HepG2 (cell line): Measurements from ENCODE around the gene CDCP1. TPM values are rescaled to one million over a fixed set of nuclear protein-coding genes. Genes with fewer than 3 reads are reported as not detected.

Experiments used
- ATAC-seq: fragments of 200-7000 bp; cut with Tn5 transposase; 3 replicates; pipeline ENCODE4 v1.9.1; 2020; ENCODE audit warnings: mild to moderate bottlenecking, moderate library complexity
- BruUV-seq: library from RNA; stranded (reverse); fragments of 400-500 nt; replicated peaks from 2 replicates; lab custom pipeline; 2021; lab: Mats Ljungman, UMichigan
- CTCF ChIA-PET: fragments of 300-600 bp; formaldehyde crosslinking; extraction: SDS; loops from one replicate; lab custom pipeline; 2021; ENCODE audit warnings: low total read pairs, inconsistent platforms, low intra/inter-chr PET ratio; lab: Yijun Ruan, JAX
- POLR2A ChIA-PET: fragments of 350-600 bp; sonication (Branson Sonifier 250); formaldehyde crosslinking; loops from one replicate; lab custom pipeline; 2020; ENCODE audit warnings: antibody characterized with exemption, inconsistent platforms; lab: Yijun Ruan, JAX
- DNase-seq: peaks from one replicate; pipeline ENCODE4 v3.0.0-alpha.2; 2015; ENCODE audit warnings: low spot score
- FAIRE-seq: peaks from 3 replicates; lab custom pipeline; 2011; peaks lifted over from hg19 to GRCh38; lab: Jason Lieb, UNC
- H2AFZ ChIP-seq: one replicate; pipeline ENCODE4 v1.6.1; 2011; ENCODE audit warnings: low read length, inconsistent platforms
- H3K27ac ChIP-seq: fragments of 300-600 bp; 3 replicates; pipeline ENCODE4 v1.8.0; 2011; ENCODE audit warnings: mixed run types, mild to moderate bottlenecking, mixed read lengths, low read length, inconsistent platforms; ENCODE audit not compliant: insufficient read depth; ENCODE audit errors: extremely low read length
- H3K27me3 ChIP-seq, 2 experiments: fragments of 200-600 bp in 1 of 2; 2 replicates in 1 of 2; 3 replicates in 1 of 2; pipeline versions ENCODE4 v1.6.0 to v1.8.0; 2011; ENCODE audit warnings: low read length in 2 of 2, mild to moderate bottlenecking in 2 of 2, moderate library complexity in 2 of 2, inconsistent platforms in 1 of 2; ENCODE audit not compliant: insufficient read depth in 2 of 2, control insufficient read depth in 1 of 2
- H3K36me3 ChIP-seq, 2 experiments: fragments of 200-600 bp in 1 of 2; replicated peaks in 1 of 2; 2 replicates in 1 of 2; 3 replicates in 1 of 2; pipeline versions ENCODE4 v1.5.1 to v1.8.0; 2011; ENCODE audit warnings: low read length in 2 of 2, inconsistent platforms in 1 of 2; ENCODE audit not compliant: insufficient read depth in 2 of 2, control insufficient read depth in 1 of 2
- H3K4me1 ChIP-seq: 2 replicates; pipeline ENCODE4 v1.5.1; 2012; ENCODE audit warnings: low read length, inconsistent platforms; ENCODE audit not compliant: insufficient read depth
- H3K4me2 ChIP-seq: 2 replicates; pipeline ENCODE4 v1.6.0; 2011; ENCODE audit warnings: low read depth, low read length, inconsistent platforms
- H3K4me3 ChIP-seq, 3 experiments: fragments of 200-600 bp in 1 of 3; sonication (generic), shearing (Covaris generic) in 1 of 3; replicated peaks in 1 of 3; 2 replicates each; pipeline ENCODE4 v1.5.1; 2011 to 2016; ENCODE audit warnings: low read length in 3 of 3, inconsistent platforms in 2 of 3, low read depth in 2 of 3, mild to moderate bottlenecking in 2 of 3, control low read depth in 1 of 3, mixed read lengths in 1 of 3; ENCODE audit not compliant: insufficient read depth in 1 of 3
- H3K79me2 ChIP-seq: one replicate; pipeline ENCODE4 v1.6.1; 2011; ENCODE audit warnings: low read length, inconsistent platforms; ENCODE audit not compliant: insufficient read depth
- H3K9ac ChIP-seq: 2 replicates; pipeline ENCODE4 v1.6.0; 2011; ENCODE audit warnings: mild to moderate bottlenecking, low read depth, low read length, inconsistent platforms; ENCODE audit not compliant: insufficient read depth
- H3K9me3 ChIP-seq: 2 replicates; pipeline ENCODE4 v1.5.1; 2012; ENCODE audit warnings: mild to moderate bottlenecking, low read length
- H4K20me1 ChIP-seq: 2 replicates; pipeline ENCODE4 v1.6.0; 2011; ENCODE audit warnings: inconsistent platforms, mild to moderate bottlenecking, low read length, moderate library complexity; ENCODE audit not compliant: insufficient read depth
- NR2F1 ChIP-seq, 2 experiments: fragments of 450-650 bp in 1 of 2; formaldehyde crosslinking in 1 of 2; IDR thresholded peaks; 2 replicates each; pipeline versions ENCODE4 v1.5.0 to v1.6.1; 2016 to 2020; ENCODE audit warnings: mild to moderate bottlenecking in 1 of 2, missing compliant biosample characterization in 1 of 2, missing genetic modification reagents in 1 of 2, moderate library complexity in 1 of 2
- NR2F2 ChIP-seq: IDR thresholded peaks from 2 replicates; pipeline ENCODE4 v1.6.1; 2012; ENCODE audit warnings: low read depth, inconsistent platforms, borderline replicate concordance
- NR2F6 ChIP-seq, 2 experiments: IDR thresholded peaks; 2 replicates each; pipeline ENCODE4 v1.6.1; 2016; ENCODE audit warnings: antibody characterized with exemption in 1 of 2, mild to moderate bottlenecking in 1 of 2
- RARA ChIP-seq: IDR thresholded peaks from 2 replicates; pipeline ENCODE4 v1.6.1; 2016; ENCODE audit warnings: missing genetic modification reagents, missing compliant biosample characterization
- RXRB ChIP-seq: IDR thresholded peaks from 2 replicates; pipeline ENCODE4 v1.6.1; 2016; ENCODE audit warnings: borderline replicate concordance, missing genetic modification reagents, missing compliant biosample characterization
- SAFB2 ChIP-seq: sonication (generic); formaldehyde crosslinking; IDR thresholded peaks from 2 replicates; pipeline ENCODE4 v1.5.1; 2020; ENCODE audit warnings: missing genetic modification reagents, low read depth, mild to moderate bottlenecking, borderline replicate concordance
- ZMYM3 ChIP-seq: sonication (generic); formaldehyde crosslinking; IDR thresholded peaks from 2 replicates; pipeline ENCODE4 v1.5.1; 2020; ENCODE audit warnings: mild to moderate bottlenecking, missing genetic modification reagents
- ZNF75D ChIP-seq: sonication (generic); formaldehyde crosslinking; IDR thresholded peaks from 2 replicates; pipeline ENCODE4 v1.8.1; 2023; ENCODE audit warnings: missing genetic modification reagents, mild to moderate bottlenecking, borderline replicate concordance
- WGBS: methylation state at CpG from one replicate; pipeline ENCODE4 v1.1.6; 2017; ENCODE audit warnings: low lambda C conversion rate; 5-methylcytosine and 5-hydroxymethylcytosine counted together
- in situ Hi-C: cut with HindIII; loops from 2 replicates; pipeline ENCODE4 v1.10.0; 2017; ENCODE audit warnings: low pct_unique_long_range_greater_than_20kb; ENCODE audit not compliant: extremely low pct_ligation_motif_present
- intact Hi-C: fragments of 100-400 bp; cut with micrococcal nuclease; formaldehyde crosslinking; loops from one replicate; pipeline ENCODE4 v1.10.0; 2022; ENCODE audit not compliant: unreplicated experiment
- polyA plus RNA-seq, 8 experiments: library from polyadenylated mRNA; depleted of rRNA in 3 of 8; stranded (reverse) in 7 of 8; unstranded in 1 of 8; fragments of >200 nt; fragmentation: Illumina TruSeq in 4 of 8; extraction: Trizol in 4 of 8; gene quantifications; 2 replicates each; pipeline versions ENCODE4 v1.2.1 to v1.2.3, GENCODE V29; 2011 to 2016; ENCODE audit warnings: low read depth in 4 of 8, missing spikeins in 1 of 8, mixed read lengths in 1 of 8; ENCODE audit not compliant: insufficient read depth in 1 of 8
- total RNA-seq, 5 experiments: library from RNA; depleted of rRNA; stranded (reverse); fragments of >200 nt; fragmentation: Illumina TruSeq; extraction: Trizol; gene quantifications; 2 replicates each; pipeline ENCODE4 v1.2.3, GENCODE V29; 2016; ENCODE audit warnings: low read depth in 1 of 5
- TF ChIP-seq, protein P1 (sequence below): sonication (generic); formaldehyde crosslinking; IDR thresholded peaks from 2 replicates; pipeline ENCODE4 v1.5.0; 2020; ENCODE audit warnings: missing genetic modification reagents
- TF ChIP-seq, protein P2 (sequence below): sonication (generic); formaldehyde crosslinking; IDR thresholded peaks from 2 replicates; pipeline ENCODE4 v1.5.1; 2020; ENCODE audit warnings: mild to moderate bottlenecking, missing genetic modification reagents
- TF ChIP-seq, protein P3 (sequence below): sonication (generic); formaldehyde crosslinking; conservative IDR thresholded peaks from 2 replicates; pipeline ENCODE4 v1.4.0; 2020; ENCODE audit warnings: mild to moderate bottlenecking, missing genetic modification reagents, moderate library complexity
- TF ChIP-seq, protein P4 (sequence below): sonication (generic); formaldehyde crosslinking; IDR thresholded peaks from 2 replicates; pipeline ENCODE4 v1.4.0; 2020; ENCODE audit warnings: missing genetic modification reagents, borderline replicate concordance

CDCP1 gene
- total and polyA plus RNA-seq, 2 of the 13 experiments (the other 11 are each of a cell fraction or from before 2014, with no cell fraction given): 0.11 to 0.18 TPM

DNA sequence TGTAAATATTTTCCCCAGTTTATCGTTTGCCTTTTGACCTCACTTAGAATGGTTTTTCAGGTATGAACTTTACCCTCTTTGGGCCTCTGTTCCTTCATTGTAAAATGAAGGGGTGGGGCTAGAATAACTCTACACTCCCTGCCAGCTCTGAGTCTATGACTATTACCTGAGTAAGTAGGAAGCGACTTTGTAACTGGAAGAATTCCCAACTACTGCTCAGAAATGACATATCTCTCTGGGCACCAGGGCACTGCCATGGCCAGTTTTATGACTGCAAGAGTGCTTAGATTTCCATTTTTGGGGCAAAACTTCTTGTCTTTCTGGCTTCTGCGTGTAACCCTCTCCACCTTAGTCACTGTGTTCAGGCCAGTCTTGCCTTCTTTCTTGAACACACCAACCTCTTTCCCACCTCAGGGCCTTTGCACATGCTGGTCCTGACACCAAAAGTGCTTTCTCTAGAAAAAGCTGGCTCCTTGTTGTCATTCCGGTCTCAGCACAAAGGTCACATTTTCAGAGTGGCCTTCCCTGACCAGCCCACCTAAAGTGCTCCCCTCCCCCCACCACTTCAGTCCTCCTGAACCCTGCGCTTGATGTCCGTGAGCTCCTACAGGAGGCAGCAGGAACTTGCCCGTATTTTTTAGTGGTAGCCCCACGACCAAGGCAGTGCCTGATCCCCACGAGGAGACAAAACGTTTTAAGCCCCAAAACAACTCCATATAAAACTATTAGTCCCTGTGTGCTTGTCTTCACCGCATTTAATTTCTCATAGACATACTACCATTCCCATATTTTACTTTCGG is 25.6 kb downstream of the CDCP1 start:
- peak; percentile 58 for DNase-seq
- ATAC-seq: peak; percentile 84
- H3K27ac ChIP-seq: peak overlapping the region; percentile 29
- no peak overlapping the region for H3K9ac ChIP-seq
- in situ Hi-C loops: no loop called here
- H3K4me1 ChIP-seq: peaks cover 36% of the 10 kb centered on the region
- no peaks in the 10 kb centered on the region for H4K20me1 ChIP-seq
- peak overlapping the region; percentile 65 for H3K4me2 ChIP-seq
- H2AFZ ChIP-seq: no peak overlapping the region
- no peaks in the 10 kb centered on the region for H3K27me3 ChIP-seq
- intact Hi-C loops: no loop called here
- WGBS: 20% methylated on average over 10 of the region's 12 CpGs
- H3K36me3 ChIP-seq: no peaks in the 10 kb centered on the region
- no peak for FAIRE-seq
- no peak overlapping the region for H3K4me3 ChIP-seq
- CTCF ChIA-PET: no interaction called here
- POLR2A ChIA-PET: no interaction called here
- H3K79me2 ChIP-seq: no peaks in the 10 kb centered on the region
- H3K9me3 ChIP-seq: no peaks in the 10 kb centered on the region
- no TSS peak for BruUV-seq
- TF ChIP-seq, protein P1, sequence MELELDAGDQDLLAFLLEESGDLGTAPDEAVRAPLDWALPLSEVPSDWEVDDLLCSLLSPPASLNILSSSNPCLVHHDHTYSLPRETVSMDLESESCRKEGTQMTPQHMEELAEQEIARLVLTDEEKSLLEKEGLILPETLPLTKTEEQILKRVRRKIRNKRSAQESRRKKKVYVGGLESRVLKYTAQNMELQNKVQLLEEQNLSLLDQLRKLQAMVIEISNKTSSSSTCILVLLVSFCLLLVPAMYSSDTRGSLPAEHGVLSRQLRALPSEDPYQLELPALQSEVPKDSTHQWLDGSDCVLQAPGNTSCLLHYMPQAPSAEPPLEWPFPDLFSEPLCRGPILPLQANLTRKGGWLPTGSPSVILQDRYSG (CRISPR knock-in tag): no peak
- TF ChIP-seq NR2F1 (CRISPR knock-in tag; IDR thresholded peaks at IDR 0.05) (peak; percentile 11 to 69; a peak in 2 of 4 replicates), RARA (peak; percentile 86), ZNF75D (no peak), RXRB (peak; percentile 55), SAFB2 (CRISPR knock-in tag) (no peak), NR2F2 (peak; percentile 60; the same call in 1 of the 2 replicates), NR2F6 (IDR thresholded peaks at IDR 0.05) (peak; percentile 85), NR2F6 (CRISPR knock-in tag; IDR thresholded peaks at IDR 0.05) (peak; percentile 74), ZMYM3 (CRISPR knock-in tag) (peak; percentile 86)
- TF ChIP-seq, protein P2, sequence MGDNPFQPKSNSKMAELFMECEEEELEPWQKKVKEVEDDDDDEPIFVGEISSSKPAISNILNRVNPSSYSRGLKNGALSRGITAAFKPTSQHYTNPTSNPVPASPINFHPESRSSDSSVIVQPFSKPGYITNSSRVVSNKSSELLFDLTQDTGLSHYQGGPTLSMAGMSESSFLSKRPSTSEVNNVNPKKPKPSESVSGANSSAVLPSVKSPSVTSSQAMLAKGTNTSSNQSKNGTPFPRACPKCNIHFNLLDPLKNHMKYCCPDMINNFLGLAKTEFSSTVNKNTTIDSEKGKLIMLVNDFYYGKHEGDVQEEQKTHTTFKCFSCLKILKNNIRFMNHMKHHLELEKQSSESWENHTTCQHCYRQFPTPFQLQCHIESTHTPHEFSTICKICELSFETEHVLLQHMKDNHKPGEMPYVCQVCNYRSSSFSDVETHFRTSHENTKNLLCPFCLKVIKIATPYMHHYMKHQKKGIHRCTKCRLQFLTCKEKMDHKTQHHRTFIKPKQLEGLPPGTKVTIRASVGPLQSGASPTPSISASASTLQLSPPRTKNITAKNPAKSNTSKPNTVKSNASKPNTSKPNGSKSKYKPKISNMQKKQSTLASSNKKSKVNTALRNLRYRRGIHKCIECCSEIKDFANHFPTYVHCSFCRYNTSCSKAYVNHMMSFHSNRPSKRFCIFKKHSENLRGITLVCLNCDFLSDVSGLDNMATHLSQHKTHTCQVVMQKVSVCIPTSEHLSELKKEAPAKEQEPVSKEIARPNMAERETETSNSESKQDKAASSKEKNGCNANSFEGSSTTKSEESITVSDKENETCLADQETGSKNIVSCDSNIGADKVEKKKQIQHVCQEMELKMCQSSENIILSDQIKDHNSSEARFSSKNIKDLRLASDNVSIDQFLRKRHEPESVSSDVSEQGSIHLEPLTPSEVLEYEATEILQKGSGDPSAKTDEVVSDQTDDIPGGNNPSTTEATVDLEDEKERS (CRISPR knock-in tag): peak; percentile 23; the same call in 1 of the 2 replicates
- TF ChIP-seq, protein P3, sequence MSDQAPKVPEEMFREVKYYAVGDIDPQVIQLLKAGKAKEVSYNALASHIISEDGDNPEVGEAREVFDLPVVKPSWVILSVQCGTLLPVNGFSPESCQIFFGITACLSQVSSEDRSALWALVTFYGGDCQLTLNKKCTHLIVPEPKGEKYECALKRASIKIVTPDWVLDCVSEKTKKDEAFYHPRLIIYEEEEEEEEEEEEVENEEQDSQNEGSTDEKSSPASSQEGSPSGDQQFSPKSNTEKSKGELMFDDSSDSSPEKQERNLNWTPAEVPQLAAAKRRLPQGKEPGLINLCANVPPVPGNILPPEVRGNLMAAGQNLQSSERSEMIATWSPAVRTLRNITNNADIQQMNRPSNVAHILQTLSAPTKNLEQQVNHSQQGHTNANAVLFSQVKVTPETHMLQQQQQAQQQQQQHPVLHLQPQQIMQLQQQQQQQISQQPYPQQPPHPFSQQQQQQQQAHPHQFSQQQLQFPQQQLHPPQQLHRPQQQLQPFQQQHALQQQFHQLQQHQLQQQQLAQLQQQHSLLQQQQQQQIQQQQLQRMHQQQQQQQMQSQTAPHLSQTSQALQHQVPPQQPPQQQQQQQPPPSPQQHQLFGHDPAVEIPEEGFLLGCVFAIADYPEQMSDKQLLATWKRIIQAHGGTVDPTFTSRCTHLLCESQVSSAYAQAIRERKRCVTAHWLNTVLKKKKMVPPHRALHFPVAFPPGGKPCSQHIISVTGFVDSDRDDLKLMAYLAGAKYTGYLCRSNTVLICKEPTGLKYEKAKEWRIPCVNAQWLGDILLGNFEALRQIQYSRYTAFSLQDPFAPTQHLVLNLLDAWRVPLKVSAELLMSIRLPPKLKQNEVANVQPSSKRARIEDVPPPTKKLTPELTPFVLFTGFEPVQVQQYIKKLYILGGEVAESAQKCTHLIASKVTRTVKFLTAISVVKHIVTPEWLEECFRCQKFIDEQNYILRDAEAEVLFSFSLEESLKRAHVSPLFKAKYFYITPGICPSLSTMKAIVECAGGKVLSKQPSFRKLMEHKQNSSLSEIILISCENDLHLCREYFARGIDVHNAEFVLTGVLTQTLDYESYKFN (CRISPR knock-in tag): peak; percentile 57
- TF ChIP-seq, protein P4, sequence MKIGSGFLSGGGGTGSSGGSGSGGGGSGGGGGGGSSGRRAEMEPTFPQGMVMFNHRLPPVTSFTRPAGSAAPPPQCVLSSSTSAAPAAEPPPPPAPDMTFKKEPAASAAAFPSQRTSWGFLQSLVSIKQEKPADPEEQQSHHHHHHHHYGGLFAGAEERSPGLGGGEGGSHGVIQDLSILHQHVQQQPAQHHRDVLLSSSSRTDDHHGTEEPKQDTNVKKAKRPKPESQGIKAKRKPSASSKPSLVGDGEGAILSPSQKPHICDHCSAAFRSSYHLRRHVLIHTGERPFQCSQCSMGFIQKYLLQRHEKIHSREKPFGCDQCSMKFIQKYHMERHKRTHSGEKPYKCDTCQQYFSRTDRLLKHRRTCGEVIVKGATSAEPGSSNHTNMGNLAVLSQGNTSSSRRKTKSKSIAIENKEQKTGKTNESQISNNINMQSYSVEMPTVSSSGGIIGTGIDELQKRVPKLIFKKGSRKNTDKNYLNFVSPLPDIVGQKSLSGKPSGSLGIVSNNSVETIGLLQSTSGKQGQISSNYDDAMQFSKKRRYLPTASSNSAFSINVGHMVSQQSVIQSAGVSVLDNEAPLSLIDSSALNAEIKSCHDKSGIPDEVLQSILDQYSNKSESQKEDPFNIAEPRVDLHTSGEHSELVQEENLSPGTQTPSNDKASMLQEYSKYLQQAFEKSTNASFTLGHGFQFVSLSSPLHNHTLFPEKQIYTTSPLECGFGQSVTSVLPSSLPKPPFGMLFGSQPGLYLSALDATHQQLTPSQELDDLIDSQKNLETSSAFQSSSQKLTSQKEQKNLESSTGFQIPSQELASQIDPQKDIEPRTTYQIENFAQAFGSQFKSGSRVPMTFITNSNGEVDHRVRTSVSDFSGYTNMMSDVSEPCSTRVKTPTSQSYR: peak; percentile 69
